Measurements from ENCODE around the gene ZSCAN22. TPM values are rescaled to one million over a fixed set of nuclear protein-coding genes. Genes with fewer than 3 reads are reported as not detected.
A peak's percentile ranks its signal among the peaks of the same experiment; 100 is the strongest.

The ZSCAN22 gene
- total and polyA plus RNA-seq, 2 of the 4 experiments (the other 2 are of a cell fraction), result 2.2 to 2.5 TPM

GRCh38 chr19:58326914-58327726, at the start of gene ZSCAN22 (continued):
- TF ChIP-seq RCOR1 (IDR thresholded peaks at IDR 0.05; ENCODE audit: insufficient replicate concordance, low read length), result no peak
- TF ChIP-seq NFE2L2 (IDR thresholded peaks at IDR 0.05; ENCODE audit: low read depth, low read length), result no peak
- TF ChIP-seq BHLHE40 (IDR thresholded peaks at IDR 0.05; ENCODE audit: low read depth, low read length), result peak; percentile 77
- no peak for TF ChIP-seq CHD1 (IDR thresholded peaks at IDR 0.05; ENCODE audit: low read depth, low read length)
- TF ChIP-seq MXI1 (IDR thresholded peaks at IDR 0.05; ENCODE audit: borderline replicate concordance, low read depth, low read length), result peak; percentile 88

GRCh38 chr19:58277197-58277596, 49.6 kb upstream of the ZSCAN22 start:
- peaks cover 10% of the 10 kb centered on the region for H4K20me1 ChIP-seq (ENCODE audit: insufficient read depth, low read length)
- no peak overlapping the region for H3K4me2 ChIP-seq (ENCODE audit: low read depth, low read length)
- H3K36me3 ChIP-seq (ENCODE audit: control insufficient read depth, insufficient read depth, low read length), result peaks cover 32% of the 10 kb centered on the region
- H2AK5ac ChIP-seq (ENCODE audit: low read depth, low read length), result no peak overlapping the region
- no peak overlapping the region for H4K5ac ChIP-seq (ENCODE audit: low read depth, low read length)
- H2BK120ac ChIP-seq (ENCODE audit: low read depth, low read length), result no peak overlapping the region
- no peak overlapping the region for H3K18ac ChIP-seq (ENCODE audit: low read depth, low read length)
- TF ChIP-seq POLR2A (IDR thresholded peaks at IDR 0.05; ENCODE audit: low read depth, low read length) (no peak), RAD21 (IDR thresholded peaks at IDR 0.05; ENCODE audit: low read length) (no peak), CHD1 (IDR thresholded peaks at IDR 0.05; ENCODE audit: low read depth, low read length) (no peak), NFE2L2 (IDR thresholded peaks at IDR 0.05; ENCODE audit: low read depth, low read length) (no peak)
- TF ChIP-seq, protein P1, sequence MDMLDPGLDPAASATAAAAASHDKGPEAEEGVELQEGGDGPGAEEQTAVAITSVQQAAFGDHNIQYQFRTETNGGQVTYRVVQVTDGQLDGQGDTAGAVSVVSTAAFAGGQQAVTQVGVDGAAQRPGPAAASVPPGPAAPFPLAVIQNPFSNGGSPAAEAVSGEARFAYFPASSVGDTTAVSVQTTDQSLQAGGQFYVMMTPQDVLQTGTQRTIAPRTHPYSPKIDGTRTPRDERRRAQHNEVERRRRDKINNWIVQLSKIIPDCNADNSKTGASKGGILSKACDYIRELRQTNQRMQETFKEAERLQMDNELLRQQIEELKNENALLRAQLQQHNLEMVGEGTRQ (IDR thresholded peaks at IDR 0.05; ENCODE audit: low read depth, low read length), result no peak
- no peak overlapping the region for H3K27ac ChIP-seq (ENCODE audit: insufficient read depth, low read length)
- intact Hi-C loops (cut with micrococcal nuclease) (loop anchor here (5.0 kb wide), 1 partner anchor 95 kb away; the partner anchor contains the start of gene ZNF274), dilution Hi-C loops (cut with HindIII; ENCODE audit: low sequenced_read_pairs, unreplicated experiment) (no loop called here), in situ Hi-C loops (cut with MboI; ENCODE audit: low sequenced_read_pairs) (no loop called here)
- H3K9me3 ChIP-seq (ENCODE audit: control insufficient read depth, insufficient read depth, low read length), result peaks cover 39% of the 10 kb centered on the region
- no peak overlapping the region for H2BK5ac ChIP-seq (ENCODE audit: low read depth, low read length, poor library complexity, severe bottlenecking)
- H4K91ac ChIP-seq (ENCODE audit: insufficient read depth, low read depth, low read length), result no peak overlapping the region
- H3K4me1 ChIP-seq (ENCODE audit: control insufficient read depth, insufficient read depth, low read length), result 0 out of 2 replicates have a peak, but pooled peaks cover 2% of the 10 kb centered on the region
- H3K9ac ChIP-seq (ENCODE audit: low read depth, low read length), result no peak overlapping the region
- ChIA-PET POLR2A (ENCODE audit: unreplicated experiment) (no interaction called here), CTCF (no interaction called here)
- no peak overlapping the region for H3K23ac ChIP-seq (ENCODE audit: low read depth, low read length)
- no peak overlapping the region for H3K4ac ChIP-seq (ENCODE audit: low read depth, low read length)
- H3K56ac ChIP-seq (ENCODE audit: extremely low read depth, insufficient read depth, low read length), result no peak overlapping the region
- peak overlapping the region; percentile 61 for H2AK9ac ChIP-seq (replicated peaks; ENCODE audit: low read depth, low read length, poor library complexity)
- H3K79me1 ChIP-seq (ENCODE audit: low read depth in 1 of 2, low read length in 2 of 2), result peaks cover 36 to 56% of the 10 kb centered on the region in 2 experiments
- no peak for DNase-seq
- H4K8ac ChIP-seq (ENCODE audit: low read depth in 2 of 2, low read length in 2 of 2), result no peak overlapping the region
- peaks cover 8% of the 10 kb centered on the region; the same call in 1 of the 2 replicates for H3K9me1 ChIP-seq (ENCODE audit: insufficient read depth, low read length)
- no CpG with 5 or more reads among the region's 7 CpGs for WGBS, 2 experiments (ENCODE audit: extremely low coverage in 2 of 2, insufficient read length in 1 of 2)
- H2BK15ac ChIP-seq (ENCODE audit: low read depth, low read length), result no peak overlapping the region
- no TSS peak for BruUV-seq (replicated peaks)
- ATAC-seq (ENCODE audit: low read depth), result no peak
- H3K27me3 ChIP-seq (ENCODE audit: control insufficient read depth, insufficient read depth, low read length), result no peaks in the 10 kb centered on the region
- H2BK20ac ChIP-seq (ENCODE audit: low read depth, low read length), result no peak overlapping the region
- H3K4me3 ChIP-seq (ENCODE audit: insufficient read depth, low read depth, low read length), result no peak overlapping the region
- no peak overlapping the region for H2AFZ ChIP-seq (replicated peaks; ENCODE audit: low read length, poor library complexity)
- H3K14ac ChIP-seq (replicated peaks; ENCODE audit: low read depth, low read length), result no peak overlapping the region
